Fibroblast of lung (primary cell): ENCODE measurements around the gene SLC10A1. TPM values are rescaled to one million over a fixed set of nuclear protein-coding genes. Genes with fewer than 3 reads are reported as not detected.

Source experiments
- DNase-seq, 2 donors: peaks; one replicate each; pipeline versions ENCODE4 v3.0.0 to v3.0.0-alpha.2; 2010; ENCODE audit warnings: low read depth in 2 of 2
- H2AFZ ChIP-seq: 2 replicates; pipeline ENCODE4 v1.5.1; 2012; ENCODE audit warnings: low read length, control low read depth, inconsistent platforms
- H3K27ac ChIP-seq: 2 replicates; pipeline ENCODE4 v1.5.1; 2011; ENCODE audit warnings: low read length, control low read depth; ENCODE audit not compliant: insufficient read depth
- H3K27me3 ChIP-seq: 2 replicates; pipeline ENCODE4 v1.5.1; 2011; ENCODE audit warnings: mild to moderate bottlenecking, low read length; ENCODE audit not compliant: control insufficient read depth, insufficient read depth
- H3K36me3 ChIP-seq: 2 replicates; pipeline ENCODE4 v1.5.1; 2011; ENCODE audit warnings: low read length; ENCODE audit not compliant: control insufficient read depth, insufficient read depth
- H3K4me1 ChIP-seq: 2 replicates; pipeline ENCODE4 v1.5.1; 2011; ENCODE audit warnings: low read length; ENCODE audit not compliant: control insufficient read depth, insufficient read depth; ENCODE audit errors: extremely low read depth
- H3K4me2 ChIP-seq: 2 replicates; pipeline ENCODE4 v1.5.1; 2011; ENCODE audit warnings: low read length, control low read depth; ENCODE audit not compliant: insufficient read depth; ENCODE audit errors: extremely low read depth
- H3K4me3 ChIP-seq, 4 experiments: fragments of 200-600 bp in 1 of 4; sonication (generic) in 1 of 4; replicated peaks in 1 of 4; 2 replicates each; pipeline ENCODE4 v1.5.1; 2011 to 2016; ENCODE audit warnings: low read length in 4 of 4, low read depth in 3 of 4, mild to moderate bottlenecking in 3 of 4, control low read depth in 2 of 4, inconsistent platforms in 1 of 4, mixed read lengths in 1 of 4; ENCODE audit not compliant: insufficient read depth in 1 of 4; ENCODE audit errors: control extremely low read depth in 1 of 4
- H3K79me2 ChIP-seq: 2 replicates; pipeline ENCODE4 v1.5.1; 2012; ENCODE audit warnings: mild to moderate bottlenecking, low read length, inconsistent platforms; ENCODE audit not compliant: control insufficient read depth, insufficient read depth
- H3K9ac ChIP-seq: 2 replicates; pipeline ENCODE4 v1.5.1; 2011; ENCODE audit warnings: mild to moderate bottlenecking, low read length, control low read depth; ENCODE audit not compliant: insufficient read depth
- H3K9me3 ChIP-seq: 2 replicates; pipeline ENCODE4 v1.5.1; 2012; ENCODE audit warnings: low read depth, low read length; ENCODE audit not compliant: control insufficient read depth, insufficient read depth
- H4K20me1 ChIP-seq: 2 replicates; pipeline ENCODE4 v1.5.1; 2011; ENCODE audit warnings: low read length; ENCODE audit not compliant: control insufficient read depth, insufficient read depth; ENCODE audit errors: extremely low read depth
- EZH2 ChIP-seq: IDR thresholded peaks from 2 replicates; pipeline ENCODE4 v1.5.1; 2012; ENCODE audit warnings: low read length, control low read depth, mild to moderate bottlenecking; ENCODE audit errors: missing control alignments
- polyA plus RNA-seq, 2 donors: library from polyadenylated mRNA; depleted of rRNA in 1 of 2; stranded (reverse) in 1 of 2; unstranded in 1 of 2; fragments of >200 nt; gene quantifications; 2 replicates each; pipeline ENCODE4 v1.2.1, GENCODE V29; 2011 to 2012; ENCODE audit warnings: missing spikeins in 1 of 2
- total RNA-seq: library from RNA; depleted of rRNA; stranded (reverse); fragments of >200 nt; gene quantifications from 2 replicates; pipeline ENCODE4 v1.2.1, GENCODE V29; 2014
- TF ChIP-seq, protein P1 (sequence below), 2 donors: IDR thresholded peaks in 1 of 2; conservative IDR thresholded peaks in 1 of 2; 1 replicate in 1 of 2; 2 replicates in 1 of 2; pipeline ENCODE4 v1.5.1; 2011 to 2012; ENCODE audit warnings: low read length in 2 of 2, control low read depth in 1 of 2, inconsistent platforms in 1 of 2, low read depth in 1 of 2, mild to moderate bottlenecking in 1 of 2

Gene SLC10A1
- total and polyA plus RNA-seq, 2 donors (not counting 1 experiment from before 2014, with no cell fraction given) = not detected

DNA sequence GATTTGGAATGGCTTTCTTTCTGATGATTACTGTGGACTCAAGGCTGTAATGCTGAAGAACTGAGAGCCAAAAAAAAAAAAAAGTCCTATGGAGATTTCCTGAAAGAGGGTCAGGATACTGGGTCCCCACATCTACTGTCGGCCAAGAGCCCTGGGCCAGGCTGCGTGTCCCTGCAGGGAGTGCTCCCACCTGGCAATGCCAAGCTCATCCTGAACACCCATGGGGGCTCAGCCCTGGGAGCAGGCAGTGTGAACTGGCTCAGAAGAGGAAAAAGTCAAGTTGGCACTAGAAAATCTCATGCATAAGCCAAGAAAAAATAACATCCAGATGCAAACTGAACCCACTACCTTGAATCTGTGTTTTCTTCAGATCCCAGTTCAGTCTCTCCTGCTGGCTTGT is 47.1 kb upstream of the SLC10A1 start:
- Histone ChIP-seq H3K27ac (no peak overlapping the region), H3K27me3 (peaks cover 3% of the 10 kb centered on the region), H3K9me3 (no peaks in the 10 kb centered on the region), H3K36me3 (no peaks in the 10 kb centered on the region), H3K9ac (no peak overlapping the region), H3K4me3 (no peak overlapping the region), H2AFZ (no peak overlapping the region), H4K20me1 (no peaks in the 10 kb centered on the region), H3K4me2 (no peak overlapping the region), H3K4me1 (no peaks in the 10 kb centered on the region), H3K79me2 (no peaks in the 10 kb centered on the region)
- DNase-seq = no peak
- no peak for TF ChIP-seq EZH2
- TF ChIP-seq, protein P1, sequence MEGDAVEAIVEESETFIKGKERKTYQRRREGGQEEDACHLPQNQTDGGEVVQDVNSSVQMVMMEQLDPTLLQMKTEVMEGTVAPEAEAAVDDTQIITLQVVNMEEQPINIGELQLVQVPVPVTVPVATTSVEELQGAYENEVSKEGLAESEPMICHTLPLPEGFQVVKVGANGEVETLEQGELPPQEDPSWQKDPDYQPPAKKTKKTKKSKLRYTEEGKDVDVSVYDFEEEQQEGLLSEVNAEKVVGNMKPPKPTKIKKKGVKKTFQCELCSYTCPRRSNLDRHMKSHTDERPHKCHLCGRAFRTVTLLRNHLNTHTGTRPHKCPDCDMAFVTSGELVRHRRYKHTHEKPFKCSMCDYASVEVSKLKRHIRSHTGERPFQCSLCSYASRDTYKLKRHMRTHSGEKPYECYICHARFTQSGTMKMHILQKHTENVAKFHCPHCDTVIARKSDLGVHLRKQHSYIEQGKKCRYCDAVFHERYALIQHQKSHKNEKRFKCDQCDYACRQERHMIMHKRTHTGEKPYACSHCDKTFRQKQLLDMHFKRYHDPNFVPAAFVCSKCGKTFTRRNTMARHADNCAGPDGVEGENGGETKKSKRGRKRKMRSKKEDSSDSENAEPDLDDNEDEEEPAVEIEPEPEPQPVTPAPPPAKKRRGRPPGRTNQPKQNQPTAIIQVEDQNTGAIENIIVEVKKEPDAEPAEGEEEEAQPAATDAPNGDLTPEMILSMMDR (conservative IDR thresholded peaks at IDR 0.05 in 1 of 2, IDR thresholded peaks at IDR 0.05 in 1 of 2; ENCODE audit: low read depth in 1 of 2, low read length in 2 of 2) = no peak

GRCh38 chr14:69842686-69843420 is 45.8 kb upstream of the SLC10A1 start:
- H3K9me3 ChIP-seq = no peaks in the 10 kb centered on the region
- DNase-seq = no peak
- no peak overlapping the region for H2AFZ ChIP-seq
- no peak overlapping the region for H3K4me3 ChIP-seq
- H3K79me2 ChIP-seq = no peaks in the 10 kb centered on the region
- no peaks in the 10 kb centered on the region for H3K4me1 ChIP-seq
- H3K9ac ChIP-seq = no peak overlapping the region
- H3K27me3 ChIP-seq = peaks cover 3% of the 10 kb centered on the region
- H4K20me1 ChIP-seq = no peaks in the 10 kb centered on the region
- H3K4me2 ChIP-seq = no peak overlapping the region
- H3K27ac ChIP-seq = no peak overlapping the region
- H3K36me3 ChIP-seq = no peaks in the 10 kb centered on the region
- TF ChIP-seq, protein P1 (conservative IDR thresholded peaks at IDR 0.05 in 1 of 2, IDR thresholded peaks at IDR 0.05 in 1 of 2; ENCODE audit: low read depth in 1 of 2, low read length in 2 of 2) = no peak
- no peak for TF ChIP-seq EZH2

- no peak for DNase-seq
- Histone ChIP-seq H3K27ac (no peak overlapping the region), H3K9me3 (no peaks in the 10 kb centered on the region), H3K4me1 (no peaks in the 10 kb centered on the region), H2AFZ (no peak overlapping the region), H3K36me3 (no peaks in the 10 kb centered on the region), H3K79me2 (no peaks in the 10 kb centered on the region), H3K4me2 (no peak overlapping the region), H3K9ac (no peak overlapping the region), H4K20me1 (no peaks in the 10 kb centered on the region), H3K27me3 (peaks cover 3% of the 10 kb centered on the region), H3K4me3 (no peak overlapping the region)
- no peak for TF ChIP-seq EZH2
- TF ChIP-seq, protein P1 (conservative IDR thresholded peaks at IDR 0.05 in 1 of 2, IDR thresholded peaks at IDR 0.05 in 1 of 2; ENCODE audit: low read depth in 1 of 2, low read length in 2 of 2) = no peak
Observed at GRCh38 chr14:69841656-69842055, 44.6 kb upstream of the SLC10A1 start.
